GM12878 (cell line): Measurements from ENCODE around the gene EVA1A. TPM values are rescaled to one million over a fixed set of nuclear protein-coding genes. Genes with fewer than 3 reads are reported as not detected.

Experiments used
- BACH1 ChIP-seq: fragments of 450-650 bp; IDR thresholded peaks from 2 replicates; pipeline ENCODE4 v1.6.1; 2017; ENCODE audit warnings: mild to moderate bottlenecking, borderline replicate concordance
- BHLHE40 ChIP-seq, 2 experiments: fragments of 450-650 bp in 1 of 2; IDR thresholded peaks; 2 replicates each; pipeline ENCODE4 v1.6.1; 2011 to 2017; ENCODE audit warnings: low read depth in 2 of 2, borderline replicate concordance in 1 of 2, improper control_type of control experiment in 1 of 2, low read length in 1 of 2, mild to moderate bottlenecking in 1 of 2
- CBX5 ChIP-seq: sonication (generic); IDR thresholded peaks from 2 replicates; pipeline ENCODE4 v1.6.1; 2016; ENCODE audit warnings: low read depth, moderate library complexity, mild to moderate bottlenecking, inconsistent platforms
- FOXK2 ChIP-seq: fragments of 450-650 bp; IDR thresholded peaks from 2 replicates; pipeline ENCODE4 v1.6.1; 2017; ENCODE audit warnings: mild to moderate bottlenecking, moderate library complexity
- JUND ChIP-seq: IDR thresholded peaks from 2 replicates; pipeline ENCODE4 v1.6.1; 2012; ENCODE audit warnings: low read depth, mild to moderate bottlenecking, low read length, improper control_type of control experiment, moderate library complexity
- KAT2A ChIP-seq: conservative IDR thresholded peaks from 2 replicates; pipeline ENCODE4 v1.6.1; 2011; ENCODE audit warnings: low read depth, low read length; ENCODE audit not compliant: control insufficient read depth
- MEF2A ChIP-seq: IDR thresholded peaks from 2 replicates; pipeline ENCODE4 v1.6.1; 2011; ENCODE audit warnings: low read depth, mild to moderate bottlenecking, low read length, moderate library complexity; ENCODE audit not compliant: insufficient read depth
- MYB ChIP-seq: fragments of 150-350 bp; IDR thresholded peaks from 2 replicates; pipeline ENCODE4 v1.6.1; 2014; ENCODE audit warnings: mild to moderate bottlenecking, low read depth, low read length, borderline replicate concordance
- NFIC ChIP-seq: IDR thresholded peaks from 2 replicates; pipeline ENCODE4 v1.6.1; 2012; ENCODE audit warnings: low read depth, mild to moderate bottlenecking, inconsistent platforms, low read length, moderate library complexity
- PAX8 ChIP-seq: fragments of 450-650 bp; IDR thresholded peaks from 2 replicates; pipeline ENCODE4 v1.6.1; 2017; ENCODE audit warnings: mild to moderate bottlenecking, moderate library complexity
- PML ChIP-seq: IDR thresholded peaks from 2 replicates; pipeline ENCODE4 v1.6.1; 2012; ENCODE audit warnings: low read length, inconsistent platforms
- POLR2AphosphoS5 ChIP-seq: IDR thresholded peaks from 2 replicates; pipeline ENCODE4 v1.6.1; 2011; ENCODE audit warnings: mild to moderate bottlenecking, low read length, inconsistent platforms
- RCOR1 ChIP-seq: conservative IDR thresholded peaks from 2 replicates; pipeline ENCODE4 v1.6.1; 2012; ENCODE audit warnings: low read depth, low read length, improper control_type of control experiment
- SMAD1 ChIP-seq: fragments of 450-650 bp; IDR thresholded peaks from 2 replicates; pipeline ENCODE4 v1.6.1; 2018; ENCODE audit warnings: mild to moderate bottlenecking, low read depth; ENCODE audit not compliant: partially characterized antibody
- SPI1 ChIP-seq: IDR thresholded peaks from 2 replicates; pipeline ENCODE4 v1.6.1; 2011; ENCODE audit warnings: low read depth, mild to moderate bottlenecking, low read length, moderate library complexity, borderline replicate concordance; ENCODE audit not compliant: insufficient read depth
- SRF ChIP-seq, 2 experiments: IDR thresholded peaks; 2 replicates each; pipeline ENCODE4 v1.6.1; 2011; ENCODE audit warnings: low read depth in 2 of 2, low read length in 2 of 2, mild to moderate bottlenecking in 1 of 2, moderate library complexity in 1 of 2
- SUZ12 ChIP-seq: fragments of 200-600 bp; sonication (generic); IDR thresholded peaks from one replicate; pipeline ENCODE4 v1.6.1; 2018; ENCODE audit warnings: antibody characterized with exemption, mild to moderate bottlenecking; ENCODE audit not compliant: unreplicated experiment
- TAF1 ChIP-seq: IDR thresholded peaks from 2 replicates; pipeline ENCODE4 v1.6.1; 2011; ENCODE audit warnings: mild to moderate bottlenecking, low read depth, low read length, borderline replicate concordance
- USF2 ChIP-seq: IDR thresholded peaks from 2 replicates; pipeline ENCODE4 v1.6.1; 2011; ENCODE audit warnings: low read depth, low read length, improper control_type of control experiment, borderline replicate concordance
- ZNF207 ChIP-seq: fragments of 450-650 bp; IDR thresholded peaks from 2 replicates; pipeline ENCODE4 v1.6.1; 2014; ENCODE audit warnings: antibody characterized with exemption, mild to moderate bottlenecking, borderline replicate concordance
- polyA plus RNA-seq, 11 experiments: library from polyadenylated mRNA; depleted of rRNA in 4 of 11; unstranded in 6 of 11; stranded (reverse) in 5 of 11; fragments of >200 nt; fragmentation: Nextera tagmentation in 4 of 11; fragmentation: Illumina TruSeq in 1 of 11; extraction: Ambion mirVana in 4 of 11; extraction: Trizol in 1 of 11; gene quantifications; 1 replicate in 1 of 11; 2 replicates in 10 of 11; pipeline versions ENCODE4 v1.2.1 to v1.2.3, GENCODE V29; 2011 to 2016; ENCODE audit warnings: inconsistent platforms in 2 of 11, missing spikeins in 2 of 11, low read depth in 1 of 11
- total RNA-seq, 4 experiments: library from RNA; depleted of rRNA in 3 of 4; stranded (reverse); fragments of >200 nt in 3 of 4; fragmentation: Illumina TruSeq in 1 of 4; extraction: Trizol in 1 of 4; gene quantifications; 2 replicates each; pipeline versions ENCODE4 v1.2.1 to v1.2.3, GENCODE V29; 2013 to 2021
- TF ChIP-seq, protein P1 (sequence below): fragments of 450-650 bp; IDR thresholded peaks from 2 replicates; pipeline ENCODE4 v1.6.1; 2017; ENCODE audit warnings: mild to moderate bottlenecking, moderate library complexity
- TF ChIP-seq, protein P2 (sequence below): fragments of 450-650 bp; formaldehyde crosslinking; IDR thresholded peaks from 2 replicates; pipeline ENCODE4 v1.4.0; 2022; ENCODE audit warnings: mild to moderate bottlenecking, moderate library complexity

Gene EVA1A
- total and polyA plus RNA-seq, 10 of the 15 experiments (the other 5 are each of a cell fraction or from before 2014, with no cell fraction given): 0.13 to 1.0 (median 0.34) TPM; not detected in 5

DNA sequence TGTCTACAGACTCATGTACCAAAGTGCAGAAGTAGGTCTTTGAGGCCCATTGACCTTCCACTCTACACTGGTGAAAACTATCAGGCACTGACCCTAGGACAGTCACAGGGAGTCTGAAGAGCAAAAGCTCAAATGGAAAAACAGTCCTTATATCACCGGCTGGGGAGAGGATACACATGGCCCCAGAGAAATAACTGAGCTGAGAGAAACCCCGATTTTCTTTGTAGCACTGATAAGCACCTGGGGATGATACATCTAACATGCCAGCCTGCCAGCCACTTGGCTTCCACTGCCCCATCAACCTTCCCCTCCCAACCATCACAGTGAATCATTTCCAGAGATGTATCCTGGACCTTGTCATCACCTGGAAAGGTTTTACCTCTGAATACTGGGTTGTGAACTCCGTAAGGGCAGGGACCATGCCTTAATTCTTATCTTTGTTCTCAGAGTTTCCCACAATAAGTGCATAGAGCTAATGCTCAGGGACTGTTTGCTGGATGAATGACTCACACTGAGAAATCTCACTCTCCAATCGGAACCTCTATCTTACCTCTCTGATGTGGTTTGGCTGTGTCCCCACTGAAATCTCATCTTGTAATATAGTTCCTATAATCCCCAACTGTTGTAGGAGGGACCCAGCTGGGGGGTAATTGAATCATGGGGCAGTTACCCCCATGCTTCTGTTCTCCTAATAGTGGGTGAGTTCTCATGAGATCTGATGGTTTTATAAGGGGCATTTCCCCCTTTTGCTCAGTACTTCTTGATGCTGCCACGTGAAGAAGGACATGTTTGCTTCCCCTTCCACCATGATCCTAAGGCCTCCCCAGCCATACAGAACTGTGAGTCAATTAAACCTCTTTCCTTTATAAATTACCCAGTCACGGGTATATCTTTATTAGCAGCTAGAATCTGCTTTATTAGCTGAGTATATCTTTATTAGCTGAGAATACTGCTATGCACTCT, 37.1 kb downstream of the EVA1A start (continued):
- TF ChIP-seq TAF1 (no peak), ZNF207 (no peak), MEF2A (no peak), SRF (IDR thresholded peaks at IDR 0.05; ENCODE audit: low read depth in 2 of 2, low read length in 2 of 2) (no peak), NFIC (0 out of 2 replicates have a peak, but pooled peaks have one; percentile 22), KAT2A (no peak), MYB (no peak), PAX8 (no peak), PML (no peak), RCOR1 (no peak), SUZ12 (no peak), SPI1 (no peak), CBX5 (no peak), USF2 (no peak), JUND (no peak), SMAD1 (no peak), POLR2AphosphoS5 (no peak), BACH1 (no peak), FOXK2 (no peak), BHLHE40 (IDR thresholded peaks at IDR 0.05; ENCODE audit: borderline replicate concordance in 1 of 2, low read depth in 2 of 2, low read length in 1 of 2) (no peak)
- TF ChIP-seq, protein P1, sequence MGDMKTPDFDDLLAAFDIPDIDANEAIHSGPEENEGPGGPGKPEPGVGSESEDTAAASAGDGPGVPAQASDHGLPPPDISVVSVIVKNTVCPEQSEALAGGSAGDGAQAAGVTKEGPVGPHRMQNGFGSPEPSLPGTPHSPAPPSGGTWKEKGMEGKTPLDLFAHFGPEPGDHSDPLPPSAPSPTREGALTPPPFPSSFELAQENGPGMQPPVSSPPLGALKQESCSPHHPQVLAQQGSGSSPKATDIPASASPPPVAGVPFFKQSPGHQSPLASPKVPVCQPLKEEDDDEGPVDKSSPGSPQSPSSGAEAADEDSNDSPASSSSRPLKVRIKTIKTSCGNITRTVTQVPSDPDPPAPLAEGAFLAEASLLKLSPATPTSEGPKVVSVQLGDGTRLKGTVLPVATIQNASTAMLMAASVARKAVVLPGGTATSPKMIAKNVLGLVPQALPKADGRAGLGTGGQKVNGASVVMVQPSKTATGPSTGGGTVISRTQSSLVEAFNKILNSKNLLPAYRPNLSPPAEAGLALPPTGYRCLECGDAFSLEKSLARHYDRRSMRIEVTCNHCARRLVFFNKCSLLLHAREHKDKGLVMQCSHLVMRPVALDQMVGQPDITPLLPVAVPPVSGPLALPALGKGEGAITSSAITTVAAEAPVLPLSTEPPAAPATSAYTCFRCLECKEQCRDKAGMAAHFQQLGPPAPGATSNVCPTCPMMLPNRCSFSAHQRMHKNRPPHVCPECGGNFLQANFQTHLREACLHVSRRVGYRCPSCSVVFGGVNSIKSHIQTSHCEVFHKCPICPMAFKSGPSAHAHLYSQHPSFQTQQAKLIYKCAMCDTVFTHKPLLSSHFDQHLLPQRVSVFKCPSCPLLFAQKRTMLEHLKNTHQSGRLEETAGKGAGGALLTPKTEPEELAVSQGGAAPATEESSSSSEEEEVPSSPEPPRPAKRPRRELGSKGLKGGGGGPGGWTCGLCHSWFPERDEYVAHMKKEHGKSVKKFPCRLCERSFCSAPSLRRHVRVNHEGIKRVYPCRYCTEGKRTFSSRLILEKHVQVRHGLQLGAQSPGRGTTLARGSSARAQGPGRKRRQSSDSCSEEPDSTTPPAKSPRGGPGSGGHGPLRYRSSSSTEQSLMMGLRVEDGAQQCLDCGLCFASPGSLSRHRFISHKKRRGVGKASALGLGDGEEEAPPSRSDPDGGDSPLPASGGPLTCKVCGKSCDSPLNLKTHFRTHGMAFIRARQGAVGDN: no peak
- TF ChIP-seq, protein P2, sequence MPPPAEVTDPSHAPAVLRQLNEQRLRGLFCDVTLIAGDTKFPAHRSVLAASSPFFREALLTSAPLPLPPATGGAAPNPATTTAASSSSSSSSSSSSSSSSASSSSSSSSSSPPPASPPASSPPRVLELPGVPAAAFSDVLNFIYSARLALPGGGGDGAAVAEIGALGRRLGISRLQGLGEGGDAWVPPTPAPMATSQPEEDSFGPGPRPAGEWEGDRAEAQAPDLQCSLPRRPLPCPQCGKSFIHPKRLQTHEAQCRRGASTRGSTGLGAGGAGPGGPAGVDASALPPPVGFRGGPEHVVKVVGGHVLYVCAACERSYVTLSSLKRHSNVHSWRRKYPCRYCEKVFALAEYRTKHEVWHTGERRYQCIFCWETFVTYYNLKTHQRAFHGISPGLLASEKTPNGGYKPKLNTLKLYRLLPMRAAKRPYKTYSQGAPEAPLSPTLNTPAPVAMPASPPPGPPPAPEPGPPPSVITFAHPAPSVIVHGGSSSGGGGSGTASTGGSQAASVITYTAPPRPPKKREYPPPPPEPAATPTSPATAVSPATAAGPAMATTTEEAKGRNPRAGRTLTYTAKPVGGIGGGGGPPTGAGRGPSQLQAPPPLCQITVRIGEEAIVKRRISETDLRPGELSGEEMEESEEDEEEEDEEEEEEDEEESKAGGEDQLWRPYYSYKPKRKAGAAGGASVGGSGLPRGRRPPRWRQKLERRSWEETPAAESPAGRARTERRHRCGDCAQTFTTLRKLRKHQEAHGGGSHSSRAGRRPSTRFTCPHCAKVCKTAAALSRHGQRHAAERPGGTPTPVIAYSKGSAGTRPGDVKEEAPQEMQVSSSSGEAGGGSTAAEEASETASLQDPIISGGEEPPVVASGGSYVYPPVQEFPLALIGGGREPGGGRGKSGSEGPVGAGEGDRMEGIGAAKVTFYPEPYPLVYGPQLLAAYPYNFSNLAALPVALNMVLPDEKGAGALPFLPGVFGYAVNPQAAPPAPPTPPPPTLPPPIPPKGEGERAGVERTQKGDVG (CRISPR knock-in tag): no peak
